IMR-90 (cell line): ENCODE data around the gene ZNF469. TPM values are rescaled to one million over a fixed set of nuclear protein-coding genes. Genes with fewer than 3 reads are reported as not detected.

Experiments
- ATAC-seq: fragments of 200-7000 bp; cut with Tn5 transposase; 2 replicates; pipeline ENCODE4 v1.9.1; 2020; ENCODE audit warnings: low read depth, mild to moderate bottlenecking, moderate library complexity
- BruUV-seq: library from RNA; stranded (reverse); fragments of 400-500 nt; replicated peaks from 2 replicates; lab custom pipeline; 2021; lab: Mats Ljungman, UMichigan
- CTCF ChIA-PET: fragments of 300-600 bp; formaldehyde crosslinking; extraction: SDS; loops from one replicate; lab custom pipeline; 2021; ENCODE audit warnings: antibody characterized with exemption; lab: Yijun Ruan, JAX
- POLR2A ChIA-PET: fragments of 300-600 bp; sonication (Branson Sonifier 250); formaldehyde crosslinking; loops from one replicate; lab custom pipeline; 2022; ENCODE audit warnings: antibody characterized with exemption; ENCODE audit not compliant: unreplicated experiment; lab: Charles Lee
- DNase-seq: peaks from one replicate; pipeline ENCODE4 v3.0.0; 2013
- H2AFZ ChIP-seq: replicated peaks from 2 replicates; pipeline ENCODE3; 2013; ENCODE audit warnings: low read length, mild to moderate bottlenecking; ENCODE audit not compliant: poor library complexity
- H2AK5ac ChIP-seq: 2 replicates; pipeline ENCODE4 v1.6.1; 2013; ENCODE audit warnings: low read depth, low read length, inconsistent platforms
- H2AK9ac ChIP-seq: replicated peaks from 2 replicates; pipeline ENCODE3; 2013; ENCODE audit warnings: mild to moderate bottlenecking, low read depth, low read length, moderate library complexity; ENCODE audit not compliant: poor library complexity
- H2BK120ac ChIP-seq: 2 replicates; pipeline ENCODE4 v1.6.1; 2013; ENCODE audit warnings: low read depth, low read length, inconsistent platforms
- H2BK15ac ChIP-seq: 3 replicates; pipeline ENCODE4 v1.6.1; 2013; ENCODE audit warnings: low read depth, low read length, inconsistent platforms
- H2BK20ac ChIP-seq: 2 replicates; pipeline ENCODE4 v1.6.1; 2013; ENCODE audit warnings: low read depth, mild to moderate bottlenecking, inconsistent platforms, low read length, moderate library complexity
- H2BK5ac ChIP-seq: 2 replicates; pipeline ENCODE4 v1.6.1; 2013; ENCODE audit warnings: mild to moderate bottlenecking, low read depth, low read length, inconsistent platforms; ENCODE audit not compliant: poor library complexity, severe bottlenecking
- H3K14ac ChIP-seq: replicated peaks from 2 replicates; pipeline ENCODE4 v1.6.1; 2013; ENCODE audit warnings: low read depth, low read length, inconsistent platforms
- H3K18ac ChIP-seq: 2 replicates; pipeline ENCODE4 v1.6.1; 2013; ENCODE audit warnings: low read depth, low read length, control low read depth
- H3K23ac ChIP-seq: 2 replicates; pipeline ENCODE4 v1.6.1; 2013; ENCODE audit warnings: low read depth, low read length, inconsistent platforms
- H3K27ac ChIP-seq: 2 replicates; pipeline ENCODE4 v1.5.1; 2013; ENCODE audit warnings: mild to moderate bottlenecking, control low read depth, low read length; ENCODE audit not compliant: insufficient read depth
- H3K27me3 ChIP-seq: 2 replicates; pipeline ENCODE4 v1.6.1; 2013; ENCODE audit warnings: low read length; ENCODE audit not compliant: control insufficient read depth, insufficient read depth
- H3K36me3 ChIP-seq: 2 replicates; pipeline ENCODE4 v1.6.1; 2013; ENCODE audit warnings: low read length, mixed read lengths; ENCODE audit not compliant: control insufficient read depth, insufficient read depth
- H3K4ac ChIP-seq: 2 replicates; pipeline ENCODE4 v1.6.1; 2013; ENCODE audit warnings: low read depth, low read length, inconsistent platforms
- H3K4me1 ChIP-seq: 2 replicates; pipeline ENCODE4 v1.6.1; 2013; ENCODE audit warnings: low read length, mixed read lengths; ENCODE audit not compliant: control insufficient read depth, insufficient read depth
- H3K4me2 ChIP-seq: 2 replicates; pipeline ENCODE4 v1.6.1; 2013; ENCODE audit warnings: low read depth, mild to moderate bottlenecking, control low read depth, low read length, moderate library complexity
- H3K4me3 ChIP-seq: 2 replicates; pipeline ENCODE4 v1.5.1; 2013; ENCODE audit warnings: low read depth, mild to moderate bottlenecking, control low read depth, low read length, moderate library complexity; ENCODE audit not compliant: insufficient read depth
- H3K56ac ChIP-seq: 2 replicates; pipeline ENCODE4 v1.6.1; 2013; ENCODE audit warnings: low read length, inconsistent platforms; ENCODE audit not compliant: insufficient read depth; ENCODE audit errors: extremely low read depth
- H3K79me1 ChIP-seq, 2 experiments: 2 replicates each; pipeline ENCODE4 v1.6.1; 2013; ENCODE audit warnings: low read length in 2 of 2, inconsistent platforms in 1 of 2, low read depth in 1 of 2
- H3K9ac ChIP-seq: 2 replicates; pipeline ENCODE4 v1.6.1; 2013; ENCODE audit warnings: low read depth, low read length, control low read depth
- H3K9me1 ChIP-seq: 2 replicates; pipeline ENCODE4 v1.6.1; 2013; ENCODE audit warnings: low read length, inconsistent platforms; ENCODE audit not compliant: insufficient read depth
- H3K9me3 ChIP-seq: 2 replicates; pipeline ENCODE4 v1.6.1; 2013; ENCODE audit warnings: low read length; ENCODE audit not compliant: control insufficient read depth, insufficient read depth
- H4K20me1 ChIP-seq: 2 replicates; pipeline ENCODE4 v1.6.1; 2013; ENCODE audit warnings: low read length, inconsistent platforms; ENCODE audit not compliant: insufficient read depth
- H4K5ac ChIP-seq: 2 replicates; pipeline ENCODE4 v1.6.1; 2013; ENCODE audit warnings: mild to moderate bottlenecking, low read depth, low read length, control low read depth
- H4K8ac ChIP-seq, 2 experiments: 2 replicates each; pipeline ENCODE4 v1.6.1; 2013; ENCODE audit warnings: low read depth in 2 of 2, low read length in 2 of 2, control low read depth in 1 of 2, inconsistent platforms in 1 of 2
- H4K91ac ChIP-seq: 2 replicates; pipeline ENCODE4 v1.6.1; 2013; ENCODE audit warnings: low read depth, low read length, inconsistent platforms; ENCODE audit not compliant: insufficient read depth
- BHLHE40 ChIP-seq: fragments of 150-350 bp; IDR thresholded peaks from 2 replicates; pipeline ENCODE4 v1.6.1; 2016; ENCODE audit warnings: mild to moderate bottlenecking, low read depth, low read length
- ELK1 ChIP-seq: fragments of 150-350 bp; IDR thresholded peaks from 2 replicates; pipeline ENCODE4 v1.6.1; 2016; ENCODE audit warnings: low read depth, mild to moderate bottlenecking, low read length, moderate library complexity, borderline replicate concordance
- NFE2L2 ChIP-seq: fragments of 150-350 bp; IDR thresholded peaks from 2 replicates; pipeline ENCODE4 v1.6.1; 2016; ENCODE audit warnings: low read depth, mild to moderate bottlenecking, low read length
- RAD21 ChIP-seq: IDR thresholded peaks from 2 replicates; pipeline ENCODE4 v1.6.1; 2012; ENCODE audit warnings: low read length, improper control_type of control experiment
- RCOR1 ChIP-seq: IDR thresholded peaks from 2 replicates; pipeline ENCODE4 v1.6.1; 2012; ENCODE audit warnings: mild to moderate bottlenecking, low read length, improper control_type of control experiment; ENCODE audit not compliant: insufficient replicate concordance
- SMC3 ChIP-seq: fragments of 150-350 bp; IDR thresholded peaks from 2 replicates; pipeline ENCODE4 v1.6.1; 2016; ENCODE audit warnings: low read depth, mild to moderate bottlenecking, antibody characterized with exemption, low read length, moderate library complexity
- WGBS, 2 experiments: methylation state at CpG; one replicate each; pipeline versions ENCODE4 v1.1.5 to v1.1.7; 2013; ENCODE audit warnings: missing lambda C conversion rate in 2 of 2; ENCODE audit not compliant: insufficient read length in 1 of 2; ENCODE audit errors: extremely low coverage in 2 of 2; 5-methylcytosine and 5-hydroxymethylcytosine counted together
- dilution Hi-C: fragments of 300-500 bp; cut with HindIII; formaldehyde crosslinking; loops from one replicate; pipeline ENCODE4 v1.14.3; 2018; ENCODE audit warnings: low sequenced_read_pairs; ENCODE audit not compliant: unreplicated experiment
- in situ Hi-C: fragments of 300-500 bp; cut with MboI; formaldehyde crosslinking; loops from 3 replicates; pipeline ENCODE4 v1.14.3; 2019; ENCODE audit warnings: low sequenced_read_pairs, inconsistent platforms, mixed read lengths
- intact Hi-C: fragments of 100-400 bp; cut with micrococcal nuclease; formaldehyde crosslinking; loops from 2 replicates; pipeline ENCODE4 v1.10.0; 2022
- polyA plus RNA-seq, 3 experiments: library from polyadenylated mRNA; depleted of rRNA; stranded (reverse); fragments of >200 nt; gene quantifications; 2 replicates each; pipeline ENCODE4 v1.2.3, GENCODE V29; 2012; ENCODE audit warnings: low replicate concordance in 1 of 3
- total RNA-seq: library from RNA; depleted of rRNA; stranded (reverse); fragments of >200 nt; gene quantifications from 2 replicates; pipeline ENCODE4 v1.2.3, GENCODE V29; 2012
- TF ChIP-seq, protein P1 (sequence below): fragments of 150-350 bp; IDR thresholded peaks from 2 replicates; pipeline ENCODE4 v1.6.1; 2017; ENCODE audit warnings: mild to moderate bottlenecking, antibody characterized with exemption, low read length, low read depth

The ZNF469 gene
- total and polyA plus RNA-seq, 2 of the 4 experiments (the other 2 are of a cell fraction): 1.1 to 13.3 TPM

DNA sequence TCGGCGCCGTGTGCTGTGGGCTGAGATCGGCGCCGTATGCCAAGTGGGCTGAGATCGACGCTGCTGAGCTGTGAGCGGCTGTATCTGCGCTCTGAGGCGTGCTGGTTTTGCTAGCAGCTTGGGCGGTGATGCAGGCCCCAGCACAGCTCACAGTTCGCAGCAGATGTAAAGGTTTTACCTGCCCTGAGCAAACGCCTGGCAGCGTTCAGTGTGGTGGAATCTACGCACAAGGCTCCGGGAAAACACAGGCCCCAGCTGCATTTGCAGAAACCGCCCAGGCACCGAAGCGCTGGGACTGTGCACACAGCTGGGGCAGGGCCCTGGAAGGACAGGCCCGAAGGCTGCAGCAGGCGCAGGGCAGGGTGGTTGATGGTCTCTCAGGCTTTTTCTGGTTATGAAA, 8.0 kb upstream of the ZNF469 start:
- ATAC-seq (no peak), DNase-seq (no peak)
- intact Hi-C loops: no loop called here
- Histone ChIP-seq H3K23ac (no peak overlapping the region), H2AK9ac (no peak overlapping the region), H3K36me3 (no peaks in the 10 kb centered on the region), H3K18ac (no peak overlapping the region), H2AK5ac (no peak overlapping the region), H4K8ac (no peak overlapping the region), H3K4me2 (no peak overlapping the region), H3K4ac (no peak overlapping the region), H2BK120ac (no peak overlapping the region), H3K4me1 (peaks cover 2% of the 10 kb centered on the region; the same call in 1 of the 2 replicates), H2BK5ac (no peak overlapping the region), H2AFZ (no peak overlapping the region), H3K27me3 (no peaks in the 10 kb centered on the region), H3K56ac (no peak overlapping the region), H3K14ac (no peak overlapping the region), H3K9me1 (0 out of 2 replicates have a peak, but pooled peaks cover under 1% of the 10 kb centered on the region), H3K27ac (no peak overlapping the region), H3K9ac (no peak overlapping the region), H4K5ac (no peak overlapping the region), H4K20me1 (no peaks in the 10 kb centered on the region), H3K4me3 (no peak overlapping the region), H2BK15ac (no peak overlapping the region), H3K9me3 (0 out of 2 replicates have a peak, but pooled peaks cover 3% of the 10 kb centered on the region), H4K91ac (no peak overlapping the region), H3K79me1 (no peaks in the 10 kb centered on the region; a peak in 1 of 4 replicates), H2BK20ac (no peak overlapping the region)
- dilution Hi-C loops: no loop called here
- in situ Hi-C loops: no loop called here
- WGBS, 2 experiments: 94% methylated on average over 20 of the region's 22 CpGs; no CpG with 5 or more reads in 1 of the 2 experiments
- BruUV-seq: no TSS peak
- POLR2A ChIA-PET: no interaction called here
- CTCF ChIA-PET: no interaction called here
- no peak for TF ChIP-seq BHLHE40
- TF ChIP-seq NFE2L2: no peak
- no peak for TF ChIP-seq SMC3
- TF ChIP-seq ELK1: no peak
- TF ChIP-seq, protein P1, sequence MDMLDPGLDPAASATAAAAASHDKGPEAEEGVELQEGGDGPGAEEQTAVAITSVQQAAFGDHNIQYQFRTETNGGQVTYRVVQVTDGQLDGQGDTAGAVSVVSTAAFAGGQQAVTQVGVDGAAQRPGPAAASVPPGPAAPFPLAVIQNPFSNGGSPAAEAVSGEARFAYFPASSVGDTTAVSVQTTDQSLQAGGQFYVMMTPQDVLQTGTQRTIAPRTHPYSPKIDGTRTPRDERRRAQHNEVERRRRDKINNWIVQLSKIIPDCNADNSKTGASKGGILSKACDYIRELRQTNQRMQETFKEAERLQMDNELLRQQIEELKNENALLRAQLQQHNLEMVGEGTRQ: no peak
- TF ChIP-seq RCOR1: no peak
- TF ChIP-seq RAD21: no peak
